H1 (cell line): Measurements from ENCODE around the gene PLB1. TPM values are rescaled to one million over a fixed set of nuclear protein-coding genes. Genes with fewer than 3 reads are reported as not detected.

Source experiments
- BCL11A ChIP-seq, 2 experiments: IDR thresholded peaks; one replicate each; pipeline ENCODE4 v1.6.1; 2011; ENCODE audit warnings: low read depth in 2 of 2, low read length in 2 of 2, mild to moderate bottlenecking in 2 of 2
- CHD1 ChIP-seq: IDR thresholded peaks from 2 replicates; pipeline ENCODE4 v1.6.1; 2012; ENCODE audit warnings: low read depth, low read length, improper control_type of control experiment
- CREB1 ChIP-seq: IDR thresholded peaks from 2 replicates; pipeline ENCODE4 v1.6.1; 2012; ENCODE audit warnings: inconsistent platforms
- EGR1 ChIP-seq: IDR thresholded peaks from 2 replicates; pipeline ENCODE4 v1.6.1; 2011; ENCODE audit warnings: low read depth, low read length, borderline replicate concordance
- EZH2 ChIP-seq: fragments of 200-600 bp; sonication (generic); IDR thresholded peaks from 2 replicates; pipeline ENCODE4 v1.7.1; 2012; ENCODE audit warnings: low read depth, mild to moderate bottlenecking, moderate library complexity, low read length, inconsistent platforms; ENCODE audit not compliant: severe bottlenecking
- HDAC6 ChIP-seq: IDR thresholded peaks from one replicate; pipeline ENCODE4 v1.7.1; 2012; ENCODE audit warnings: low read depth, mild to moderate bottlenecking, inconsistent platforms, low read length, moderate library complexity
- JUN ChIP-seq: IDR thresholded peaks from 2 replicates; pipeline ENCODE4 v1.6.1; 2011; ENCODE audit warnings: low read depth, mild to moderate bottlenecking, improper control_type of control experiment, low read length
- JUND ChIP-seq: IDR thresholded peaks from 2 replicates; pipeline ENCODE4 v1.6.1; 2011; ENCODE audit warnings: mild to moderate bottlenecking, improper control_type of control experiment, low read length
- MAFK ChIP-seq: IDR thresholded peaks from 2 replicates; pipeline ENCODE4 v1.6.1; 2012; ENCODE audit warnings: low read depth, mild to moderate bottlenecking, improper control_type of control experiment, low read length
- NANOG ChIP-seq: IDR thresholded peaks from 2 replicates; pipeline ENCODE4 v1.6.1; 2011; ENCODE audit warnings: low read length, low read depth, mild to moderate bottlenecking, inconsistent platforms; ENCODE audit not compliant: insufficient read depth, poor library complexity, severe bottlenecking
- POLR2AphosphoS5 ChIP-seq: IDR thresholded peaks from 2 replicates; pipeline ENCODE4 v1.6.1; 2011; ENCODE audit warnings: low read depth, low read length
- SP4 ChIP-seq: IDR thresholded peaks from 2 replicates; pipeline ENCODE4 v1.6.1; 2012; ENCODE audit warnings: low read length, inconsistent platforms
- TEAD4 ChIP-seq: IDR thresholded peaks from 2 replicates; pipeline ENCODE4 v1.6.1; 2012; ENCODE audit warnings: low read depth, low read length, inconsistent platforms, mixed read lengths
- USF2 ChIP-seq: IDR thresholded peaks from 2 replicates; pipeline ENCODE4 v1.6.1; 2011; ENCODE audit warnings: low read length, improper control_type of control experiment
- polyA plus RNA-seq, 7 experiments: library from polyadenylated mRNA; depleted of rRNA in 3 of 7; stranded (reverse) in 5 of 7; unstranded in 2 of 7; fragments of >200 nt in 5 of 7; fragments of 200-250 nt in 2 of 7; gene quantifications; 1 replicate in 5 of 7; 2 replicates in 1 of 7; 4 replicates in 1 of 7; pipeline versions ENCODE4 v1.2.1 to v1.2.3, GENCODE V29; 2011 to 2013; ENCODE audit warnings: missing spikeins in 2 of 7, mixed read lengths in 2 of 7
- total RNA-seq: library from RNA; stranded (reverse); fragmentation: NEBNext Ultra II Directional; extraction: Animal tissue kit (Norgen Biotek cat#: 25700); gene quantifications from 2 replicates; pipeline ENCODE4 v1.2.1, GENCODE V29; 2021

PLB1 gene
- total and polyA plus RNA-seq, 2 of the 8 experiments (the other 6 are each of a cell fraction or from before 2014, with no cell fraction given) = 0.20 to 0.36 TPM

GRCh38 chr2:28487258-28487657, 8.6 kb upstream of the PLB1 start (continued):
- TF ChIP-seq MAFK = no peak
- no peak for TF ChIP-seq HDAC6
- no peak for TF ChIP-seq EGR1
- TF ChIP-seq JUN = no peak
- no peak for TF ChIP-seq CHD1
- no peak for TF ChIP-seq JUND
- TF ChIP-seq EZH2 = no peak
- TF ChIP-seq USF2 = no peak
- TF ChIP-seq SP4 = no peak
- no peak for TF ChIP-seq BCL11A (IDR thresholded peaks at IDR 0.05; ENCODE audit: low read depth in 2 of 2, low read length in 2 of 2)
- no peak for TF ChIP-seq CREB1
- no peak for TF ChIP-seq TEAD4
- TF ChIP-seq NANOG = no peak
- TF ChIP-seq POLR2AphosphoS5 = no peak
